Activated CD4-positive, CD25-positive, alpha-beta regulatory T cell treated with anti-CD3 and anti-CD28 coated beads, Interleukin-2, amount 50 U/mL, for 72 hours (primary cell): ENCODE measurements around the gene AKR1E2.

Source experiments
- DNase-seq: peaks from one replicate; pipeline ENCODE4 v3.0.0; 2021

AKR1E2 gene

DNA sequence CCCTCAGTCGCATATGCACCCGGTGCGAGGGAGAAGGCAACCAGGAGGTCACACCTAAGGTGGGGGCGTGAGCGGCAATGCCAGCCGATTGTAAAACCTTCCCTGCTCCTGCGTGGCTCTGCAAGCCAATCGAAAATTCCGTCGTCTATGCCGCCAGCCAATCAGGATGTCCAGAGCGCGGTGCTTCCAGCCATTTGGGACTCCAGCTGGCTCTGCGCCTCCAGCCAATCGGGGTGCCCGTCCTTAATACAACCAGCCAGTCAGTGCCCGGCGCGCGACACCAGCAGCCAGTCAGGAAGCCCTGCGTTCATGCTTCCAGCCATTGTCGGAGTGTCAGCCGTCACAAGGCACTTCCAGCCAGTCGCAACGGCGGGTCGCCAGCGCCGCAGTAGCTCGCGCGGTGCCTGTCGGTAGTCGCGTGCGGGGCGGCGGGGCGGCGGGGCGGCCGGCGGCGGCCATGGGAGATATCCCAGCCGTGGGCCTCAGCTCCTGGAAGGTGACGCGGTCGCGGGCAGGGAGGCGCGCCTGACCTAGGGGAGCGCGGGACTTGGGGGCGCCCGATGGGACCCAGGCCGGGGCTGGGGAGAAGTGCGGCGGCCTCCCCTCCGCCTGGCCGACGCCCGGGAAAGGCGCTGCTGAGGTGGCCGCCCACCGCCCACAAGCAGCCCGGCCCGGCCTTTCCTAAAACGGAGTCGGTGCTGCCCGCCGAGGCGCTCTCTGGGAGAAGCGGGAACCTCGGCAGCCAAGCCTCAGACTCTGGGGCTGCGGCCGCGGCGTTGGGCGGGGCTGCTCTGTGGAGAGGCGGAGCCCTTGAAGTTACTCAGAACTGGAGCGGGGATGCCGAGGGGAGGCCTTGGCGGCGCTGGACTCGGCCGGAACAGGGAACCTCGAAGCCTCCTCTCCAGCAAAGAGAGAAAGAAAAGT, at the start of gene AKR1E2:
Gene AKR1E2, plus strand, starts transcription at position 340 of the 924 bp plus-strand sequence. Its CDS starts 118 bp downstream, at position 458.
- DNase-seq = peak; percentile 77

DNA sequence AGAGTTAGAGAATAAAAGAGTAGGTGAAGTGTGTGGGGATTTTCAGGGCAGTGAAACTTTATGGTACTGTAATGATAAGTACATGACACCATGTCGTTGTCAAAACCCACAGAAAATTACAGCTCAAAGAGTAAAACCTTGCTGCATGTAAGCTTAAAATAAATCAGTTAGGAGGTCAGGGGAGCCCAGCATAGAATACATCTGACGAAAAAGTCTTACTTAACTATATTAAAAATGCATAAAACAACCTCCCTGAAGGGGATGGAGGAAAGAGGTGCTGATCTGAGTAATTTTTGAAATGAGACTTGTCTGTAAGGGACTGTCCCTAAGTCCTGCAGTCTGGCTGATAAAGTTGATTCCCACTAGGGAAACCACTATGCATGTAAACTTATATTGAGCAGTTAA, 49.8 kb upstream of the AKR1E2 start:
- no peak for DNase-seq

DNA sequence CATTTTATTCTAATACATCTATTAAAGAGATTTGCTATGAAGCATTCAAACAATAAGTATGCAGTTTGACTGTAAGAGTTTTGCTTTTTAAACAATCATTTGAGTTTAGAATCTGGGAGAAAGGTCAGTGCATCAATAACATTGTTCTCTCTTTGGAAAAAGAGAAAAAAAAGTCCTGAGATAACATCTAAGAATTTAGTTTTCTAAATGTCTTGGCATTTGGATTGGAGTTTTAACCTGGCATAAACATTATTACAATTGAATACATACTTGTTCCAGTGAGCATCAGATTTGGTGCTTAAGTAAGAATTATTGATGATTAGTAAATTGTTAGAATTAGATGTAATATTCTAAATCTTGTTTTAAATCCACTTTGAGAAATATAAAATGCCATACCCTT, 47.2 kb upstream of the AKR1E2 start:
- no peak for DNase-seq

DNA sequence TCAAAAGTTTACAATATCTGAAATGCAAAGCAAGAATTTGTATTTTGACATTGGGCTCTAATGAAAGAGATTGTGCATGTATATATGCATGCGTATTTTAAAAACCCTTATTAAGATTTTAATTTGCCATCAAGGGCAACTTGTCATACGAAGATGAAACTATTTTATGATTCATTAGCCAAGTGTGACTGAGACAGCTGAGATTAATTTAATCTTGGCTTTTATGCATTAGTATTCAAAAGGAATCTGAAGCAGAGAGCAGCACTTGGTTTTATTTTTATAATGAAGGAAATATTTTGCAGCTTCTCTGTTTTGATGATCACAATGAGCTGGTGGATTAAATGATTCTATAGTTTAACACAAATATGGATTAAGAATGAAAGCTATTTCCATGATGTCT, 45.9 kb upstream of the AKR1E2 start:
- DNase-seq = no peak

DNA sequence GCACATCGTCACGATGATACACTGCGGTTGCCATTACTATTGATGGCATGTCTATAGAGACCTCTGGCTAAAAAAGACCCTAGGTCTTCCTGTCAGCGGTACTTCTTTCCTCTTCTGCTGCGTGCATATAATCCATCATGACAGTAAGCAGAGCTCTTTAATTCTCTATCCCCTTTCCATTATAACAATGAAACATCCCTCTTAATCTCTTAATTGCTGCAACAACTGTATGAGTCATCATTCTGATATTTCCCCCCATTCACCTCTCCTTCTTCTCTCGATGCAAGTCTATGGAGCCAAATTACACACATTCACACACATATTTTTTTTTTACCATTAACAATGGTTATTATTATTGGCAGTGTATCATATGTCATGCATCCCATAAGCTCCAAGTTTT, 45.2 kb upstream of the AKR1E2 start:
- no peak for DNase-seq

DNA sequence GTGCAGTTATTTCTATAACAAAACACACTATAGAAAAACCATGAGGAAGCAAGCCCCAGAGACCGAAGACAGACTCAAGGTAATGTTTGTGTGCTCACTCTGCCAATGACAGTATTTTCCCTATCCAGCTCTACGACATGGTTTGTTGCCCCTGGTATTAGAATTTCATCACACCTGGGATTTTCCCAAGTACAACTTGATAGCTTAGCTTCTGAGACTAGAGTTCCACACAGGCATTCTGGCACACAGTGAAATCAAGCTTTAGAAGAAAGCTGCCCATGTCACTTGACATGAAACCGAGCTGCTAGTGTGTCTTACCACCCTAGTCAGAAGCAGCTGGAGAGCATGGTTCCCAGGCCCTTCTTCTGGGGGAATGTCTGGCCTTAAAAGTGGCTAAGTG, 44.1 kb upstream of the AKR1E2 start:
- no peak for DNase-seq

DNA sequence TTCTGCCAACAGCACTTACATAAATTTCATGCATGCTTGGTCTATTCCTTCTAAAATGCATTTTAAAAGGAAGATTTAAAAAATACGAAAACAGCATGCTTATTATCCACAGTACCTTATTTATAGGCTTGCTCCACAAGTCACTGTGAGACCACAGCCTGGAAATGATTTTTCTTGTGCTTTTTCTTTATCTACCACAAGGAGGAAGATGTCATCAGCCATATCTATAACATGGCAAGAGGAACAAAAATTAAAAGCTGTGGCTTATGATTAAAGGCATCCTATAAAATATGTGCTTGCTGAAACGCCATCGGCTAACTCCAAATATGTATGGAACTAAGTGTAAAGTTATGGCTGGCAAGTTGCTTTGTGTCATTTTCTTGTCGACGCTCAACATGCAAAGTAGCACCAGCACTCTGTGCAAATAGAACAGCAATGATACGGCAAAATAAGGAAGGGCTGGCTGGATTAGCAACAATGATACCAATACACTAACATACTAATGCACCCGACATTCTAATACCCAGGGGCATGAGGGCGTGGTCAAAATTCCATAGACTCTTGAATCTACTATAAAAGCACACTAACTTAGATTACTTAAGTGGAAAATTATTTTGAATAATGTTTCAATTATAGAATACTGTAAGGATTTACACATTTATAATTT, 41.2 kb upstream of the AKR1E2 start:
- no peak for DNase-seq

DNA sequence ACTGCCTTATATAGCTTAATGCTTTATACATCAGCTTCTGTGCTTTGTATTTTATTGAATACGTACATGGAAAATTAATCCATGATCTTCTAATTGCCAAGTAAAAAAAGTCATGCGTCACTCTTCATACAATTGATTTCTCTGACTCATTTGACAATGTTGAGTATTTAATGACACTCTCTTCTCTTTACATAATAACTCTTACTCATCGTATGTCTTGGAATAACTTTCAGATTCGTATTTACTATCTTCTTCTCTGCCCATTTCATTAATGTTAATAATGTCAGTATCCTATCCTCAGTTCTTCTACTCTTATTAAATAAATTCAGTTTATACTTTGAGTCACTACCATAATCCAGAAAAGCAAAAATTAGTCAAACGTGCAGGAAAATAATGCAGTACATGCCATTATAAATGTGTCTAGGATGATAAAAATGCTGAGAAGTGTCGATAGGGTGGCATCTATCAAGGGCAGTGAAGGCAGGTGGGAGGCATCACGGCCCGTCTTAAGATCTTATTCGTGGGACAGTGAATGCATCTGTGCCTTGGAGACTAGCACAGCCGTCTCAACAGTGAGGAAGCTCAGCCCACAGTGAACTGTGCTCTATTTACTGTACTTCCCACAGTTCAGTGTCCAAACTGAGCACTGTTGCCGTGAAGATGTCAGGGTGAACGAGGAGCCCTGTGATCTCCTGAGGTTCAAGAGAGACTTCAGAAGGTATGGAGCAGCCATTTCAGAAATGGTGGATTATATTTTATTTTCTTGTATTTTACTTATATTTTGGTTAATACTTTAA, 39.8 kb upstream of the AKR1E2 start:
- no peak for DNase-seq

DNA sequence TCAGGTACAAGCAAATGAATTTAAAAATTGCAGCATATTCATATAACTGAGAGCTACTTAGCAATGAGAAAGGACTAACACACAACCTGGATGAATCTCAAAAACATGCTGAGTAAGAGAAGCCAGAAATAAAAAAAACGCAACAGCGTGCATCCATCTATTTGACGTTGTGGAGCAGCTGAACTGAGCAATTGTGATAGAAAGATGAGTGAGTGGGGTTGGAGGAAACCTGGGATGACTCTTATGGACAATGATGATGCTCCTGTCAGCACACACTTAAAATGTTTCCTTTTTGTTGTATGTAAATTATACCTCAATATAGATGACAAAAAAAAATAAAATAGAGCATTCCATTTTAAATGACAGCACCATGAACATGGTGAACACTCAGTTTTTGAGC, 36.0 kb upstream of the AKR1E2 start:
- DNase-seq = no peak

DNA sequence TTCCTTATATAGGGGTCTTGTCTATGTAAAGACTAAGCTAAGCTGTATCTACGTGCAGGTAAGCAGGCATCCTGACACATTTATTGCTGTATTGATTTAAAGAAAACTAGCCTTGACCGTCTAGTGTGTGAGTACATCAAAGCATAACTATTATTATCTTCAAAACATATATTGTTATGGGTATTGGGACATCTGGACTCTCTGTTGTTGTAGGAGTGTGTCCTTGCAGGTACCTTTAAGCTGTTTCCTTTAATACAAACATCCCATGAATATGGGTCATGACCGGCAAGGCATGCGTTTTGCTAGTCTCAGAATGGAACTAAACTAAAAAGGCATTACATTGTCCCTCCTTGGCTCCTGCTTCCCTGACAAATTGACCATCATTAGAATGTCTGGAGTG, 35.1 kb upstream of the AKR1E2 start:
- no peak for DNase-seq

DNA sequence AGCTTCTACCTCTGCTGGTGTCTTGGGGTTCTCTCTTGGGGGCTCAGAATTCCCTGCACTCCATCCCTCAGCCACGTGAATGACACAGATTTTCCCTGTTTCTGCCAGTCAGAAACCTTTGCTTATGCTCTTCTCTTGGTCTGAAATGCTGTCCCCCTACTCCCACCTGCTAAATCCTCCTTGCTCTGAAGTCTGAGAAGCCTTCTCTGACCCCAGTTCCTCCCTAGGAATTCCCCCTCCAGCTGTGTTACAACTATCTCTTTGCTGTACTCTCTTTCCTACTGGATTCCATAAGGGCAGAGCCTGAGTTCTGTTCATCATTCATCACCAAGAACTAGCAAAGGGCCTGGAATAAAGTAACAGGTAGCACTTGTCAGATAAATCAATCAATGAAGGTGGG, 33.6 kb upstream of the AKR1E2 start:
- DNase-seq = no peak

DNA sequence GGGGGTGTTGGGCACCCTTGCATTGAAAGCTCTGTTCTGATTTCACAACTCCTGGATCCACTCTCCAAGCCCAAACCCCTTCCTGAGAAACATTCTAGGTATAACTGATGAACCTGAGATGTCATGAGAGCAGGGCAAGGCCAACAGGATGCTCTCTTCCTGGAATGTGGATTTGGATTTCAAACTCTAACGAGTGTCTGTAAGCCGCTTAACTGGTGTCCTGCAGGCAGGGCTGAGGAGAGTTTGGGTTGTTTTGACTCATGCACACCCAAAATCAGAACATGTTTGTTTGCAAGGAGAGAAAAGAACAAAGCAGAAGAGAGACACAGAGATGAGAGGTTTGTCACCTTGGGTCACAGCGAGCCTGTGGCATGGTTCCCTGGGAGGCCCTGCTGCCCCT, 24.6 kb upstream of the AKR1E2 start:
- DNase-seq = no peak

DNA sequence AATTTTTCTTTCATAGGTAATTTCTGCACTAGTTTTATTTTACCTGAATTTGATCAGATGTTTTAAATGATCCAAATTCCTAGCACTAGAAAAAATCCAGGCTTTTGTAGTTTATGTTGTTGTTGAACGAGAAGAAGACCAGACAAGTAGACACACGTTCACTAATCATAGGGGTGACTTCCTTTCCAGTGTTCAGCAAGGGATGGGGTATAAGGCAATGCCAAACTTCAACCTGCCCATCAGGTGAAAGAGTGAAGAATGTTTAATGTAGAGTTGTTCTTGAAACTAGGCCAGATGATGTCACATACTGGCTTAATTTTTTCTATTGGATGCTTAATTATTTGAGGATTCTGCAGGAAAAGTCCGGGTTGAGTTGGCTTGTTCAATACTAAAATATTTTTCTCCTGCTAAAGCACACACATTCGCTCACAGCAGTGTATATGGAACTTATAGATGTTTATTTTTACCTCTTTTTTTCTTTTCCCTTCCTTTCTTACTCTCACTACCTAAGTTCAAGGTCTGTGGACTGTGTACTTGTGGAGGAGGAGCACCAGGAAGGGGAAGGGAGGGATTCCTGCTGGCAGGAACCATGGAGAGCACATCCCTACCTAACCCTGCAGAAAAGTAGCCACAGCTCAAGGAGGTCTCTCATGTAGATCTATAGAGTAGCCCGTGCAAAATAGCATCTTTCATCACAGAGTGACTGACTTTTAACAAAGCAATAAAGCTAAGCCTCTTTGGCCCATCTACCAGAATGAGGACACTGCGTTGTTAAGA, 23.1 kb upstream of the AKR1E2 start:
- no peak for DNase-seq

DNA sequence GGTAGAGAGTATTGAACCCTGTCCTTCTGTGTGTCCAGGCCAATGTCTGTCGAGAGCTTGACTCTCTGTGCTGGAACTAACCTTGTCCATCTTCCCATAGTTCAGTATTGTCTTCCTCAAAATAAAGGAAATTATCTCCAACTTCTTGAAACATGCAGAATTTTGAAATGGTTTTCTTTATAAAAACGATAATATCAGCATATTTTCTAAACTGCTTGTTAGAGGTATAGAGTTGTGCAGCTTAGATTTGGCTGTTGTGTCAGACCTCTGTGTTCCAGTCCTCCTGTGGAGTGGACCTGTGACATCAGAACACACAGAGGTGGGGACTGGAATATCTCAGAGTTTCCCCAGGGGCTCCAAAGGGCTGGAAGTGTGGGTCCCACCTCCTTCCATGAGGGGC, 22.2 kb upstream of the AKR1E2 start:
- no peak for DNase-seq

DNA sequence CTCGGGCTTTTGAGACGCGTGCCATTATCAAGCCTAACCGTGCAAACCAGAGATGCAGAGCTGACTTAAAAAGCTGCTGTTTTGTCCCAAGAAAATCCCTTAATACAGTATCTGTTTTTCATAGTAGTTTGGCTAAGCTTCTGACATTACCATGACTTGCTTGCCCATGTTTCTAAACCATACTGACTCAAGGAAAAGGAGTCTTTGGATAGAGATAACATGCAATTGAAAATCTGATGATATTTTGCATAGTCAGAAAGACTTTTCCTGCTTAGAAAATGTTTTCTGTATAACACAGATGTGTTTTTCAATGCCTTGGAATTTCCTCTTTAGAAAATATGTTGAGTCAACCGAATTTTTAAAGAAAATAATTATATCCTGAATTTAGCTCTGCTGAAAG, 21.5 kb upstream of the AKR1E2 start:
- no peak for DNase-seq

DNA sequence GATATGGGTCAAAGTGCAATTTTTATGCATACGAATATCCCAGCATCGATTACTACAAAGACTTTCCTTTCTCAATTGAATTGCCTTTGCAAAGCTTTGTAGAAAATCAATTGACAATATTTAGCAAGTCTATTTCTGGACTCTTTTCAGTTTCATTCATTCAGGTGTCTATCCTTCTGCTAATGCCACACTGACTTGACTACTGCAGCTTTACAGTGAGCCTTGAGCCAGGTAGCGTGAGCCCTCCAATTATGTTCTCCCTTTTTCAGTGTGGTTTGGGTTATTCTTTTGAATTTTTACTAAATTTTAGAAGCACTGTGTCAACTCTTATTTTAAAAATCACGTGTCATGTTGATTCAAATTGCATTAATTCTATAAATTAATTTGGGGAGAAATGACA, 19.5 kb upstream of the AKR1E2 start:
- no peak for DNase-seq

DNA sequence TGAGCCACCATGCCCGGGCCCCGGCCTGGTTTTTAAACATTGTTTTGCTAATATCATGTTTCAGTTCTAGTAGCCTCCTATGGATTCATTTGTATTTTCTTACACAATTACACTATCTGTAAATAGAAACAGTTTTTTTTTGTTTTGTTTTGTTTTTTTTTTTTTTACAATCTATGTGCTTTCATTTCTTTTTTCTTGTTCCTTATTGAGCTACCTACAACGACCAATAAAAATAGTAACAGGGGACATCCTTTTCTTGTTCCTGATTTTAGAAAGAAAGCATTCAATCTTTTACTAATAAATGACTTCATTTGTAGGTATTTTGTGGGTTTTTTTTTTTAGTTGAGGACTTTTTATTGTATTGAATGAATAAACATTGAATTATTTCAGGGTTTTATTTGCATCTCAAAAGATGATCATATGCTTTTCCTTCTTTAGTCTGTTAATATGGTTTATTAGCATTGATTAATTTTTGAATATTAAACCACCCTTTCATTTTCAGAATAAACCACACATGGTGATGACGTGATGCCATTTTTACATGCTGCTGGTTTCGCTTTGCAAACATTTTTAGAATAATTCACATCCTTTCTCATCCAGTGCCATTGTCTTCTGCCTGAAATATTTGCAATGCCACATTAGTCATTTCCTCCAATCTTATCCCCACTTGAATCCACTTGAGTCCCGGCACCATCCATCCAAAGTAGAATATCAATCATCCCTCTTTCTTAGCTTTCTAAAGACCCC, 18.1 kb upstream of the AKR1E2 start:
- no peak for DNase-seq

DNA sequence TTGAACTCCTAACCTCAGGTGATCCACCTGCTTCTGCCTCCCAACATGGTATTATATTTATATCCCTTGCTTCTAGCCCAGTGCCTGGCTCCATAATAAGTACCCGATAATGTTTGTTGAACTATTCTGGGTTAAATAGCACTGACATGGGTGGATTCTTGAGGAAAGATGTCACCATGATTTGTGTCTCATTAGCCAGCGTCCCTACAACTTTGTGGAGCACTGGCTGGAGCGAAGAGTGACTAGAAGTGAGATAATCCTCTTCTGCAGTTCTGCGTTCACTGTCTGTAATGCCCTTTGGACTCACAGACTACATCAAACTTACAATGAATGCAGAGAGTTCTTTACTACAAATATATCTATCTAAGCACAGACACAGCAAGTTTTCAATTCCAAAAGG, 16.9 kb upstream of the AKR1E2 start:
- DNase-seq = no peak

DNA sequence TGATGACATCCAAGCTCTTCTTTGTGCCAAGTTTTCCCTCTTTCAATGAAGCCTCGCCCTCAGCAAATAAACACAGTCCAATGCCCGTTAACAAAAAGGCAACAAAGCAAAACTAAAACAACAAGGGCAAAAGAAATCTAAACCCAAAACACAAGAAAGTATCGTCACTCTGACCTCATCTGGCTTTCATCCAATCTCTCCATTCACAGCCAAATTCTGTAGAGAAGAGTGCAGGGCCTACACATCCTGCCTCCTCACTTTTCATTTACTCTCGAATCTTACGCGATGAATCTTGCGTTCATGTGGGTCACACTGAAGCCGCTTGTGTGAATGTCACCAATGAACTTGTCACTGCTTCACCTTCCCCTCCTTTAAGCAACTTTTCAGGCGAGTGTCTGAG, 15.9 kb upstream of the AKR1E2 start:
- DNase-seq = no peak

DNA sequence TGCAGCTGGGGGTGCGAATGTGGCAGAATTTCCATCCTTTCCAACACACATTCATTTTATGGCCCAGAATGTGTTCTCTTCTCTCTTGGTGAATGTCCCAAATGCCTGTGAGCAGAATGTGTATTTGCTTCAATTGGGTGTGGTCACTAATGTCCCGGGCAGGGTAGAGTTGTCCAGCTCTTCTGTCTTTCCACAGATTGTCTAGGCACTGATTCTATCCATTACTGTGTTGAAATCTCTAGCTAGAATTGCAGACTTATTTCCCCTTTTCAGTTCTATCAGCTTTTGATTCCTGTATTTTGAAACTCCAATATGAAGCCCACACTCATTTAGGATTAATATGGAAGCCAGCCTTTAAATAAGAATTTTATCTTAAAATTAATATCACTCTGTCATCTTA, 14.0 kb upstream of the AKR1E2 start:
- DNase-seq = no peak

DNA sequence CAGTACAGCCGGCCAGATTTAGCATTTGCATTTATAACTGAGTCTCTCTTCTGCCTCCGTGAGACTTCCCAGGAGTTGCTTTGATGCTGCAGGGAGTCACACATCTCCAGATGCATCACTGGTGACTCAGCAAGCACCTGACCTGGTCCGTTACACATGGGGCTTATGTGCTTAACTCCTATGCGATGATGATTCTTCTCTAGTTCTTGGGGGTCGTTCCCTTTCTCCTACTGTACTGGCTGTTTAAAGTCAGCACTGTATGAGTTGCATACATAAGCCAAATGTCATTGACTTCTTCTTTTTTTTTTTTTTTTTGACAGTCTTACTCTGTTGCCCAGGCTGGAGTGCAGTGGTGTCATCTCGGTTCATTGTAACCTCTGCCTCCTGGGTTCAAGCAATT, 13.0 kb upstream of the AKR1E2 start:
- DNase-seq = no peak

DNA sequence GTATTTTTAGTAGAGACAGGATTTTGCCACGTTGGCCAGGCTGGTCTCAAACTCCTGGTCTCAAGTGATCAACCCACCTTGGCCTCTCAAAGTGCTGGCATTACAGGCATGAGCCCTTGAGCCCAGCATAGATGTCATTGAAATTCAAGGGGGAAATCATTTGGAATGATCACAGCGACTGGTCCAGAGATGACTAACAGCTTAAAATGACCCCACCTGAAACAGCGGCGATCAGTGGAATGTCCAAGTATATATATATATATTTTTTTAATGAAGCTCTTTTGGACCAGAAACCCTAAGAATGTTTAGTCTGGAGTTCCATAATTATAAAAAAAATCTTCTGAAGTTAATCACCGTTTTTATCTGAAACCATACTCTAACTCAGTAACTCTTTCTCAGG, 12.5 kb upstream of the AKR1E2 start:
- DNase-seq = no peak
